ENCODE data around the gene AGO1.

The AGO1 gene

GRCh38 chr1:35893051-35893879 lies 10.3 kb downstream of the AGO1 start:
- Histone ChIP-seq H3K27ac (ENCODE audit: poor library complexity, severe bottlenecking) (no peak overlapping the region), H3K27me3 (ENCODE audit: insufficient read depth, poor library complexity, severe bottlenecking) (no peaks in the 10 kb centered on the region), H3K4me3 (ENCODE audit: severe bottlenecking) (no peak overlapping the region), H3K36me3 (ENCODE audit: low read depth) (peaks cover 24% of the 10 kb centered on the region), H3K9me3 (ENCODE audit: severe bottlenecking) (no peaks in the 10 kb centered on the region), H3K4me1 (ENCODE audit: insufficient read depth, poor library complexity, severe bottlenecking) (no peaks in the 10 kb centered on the region)
- ATAC-seq (ENCODE audit: low read depth): no peak
- no peak for DNase-seq (ENCODE audit: low spot score)
- no peak for TF ChIP-seq CTCF (IDR thresholded peaks at IDR 0.05; ENCODE audit: poor library complexity, severe bottlenecking)

DNA sequence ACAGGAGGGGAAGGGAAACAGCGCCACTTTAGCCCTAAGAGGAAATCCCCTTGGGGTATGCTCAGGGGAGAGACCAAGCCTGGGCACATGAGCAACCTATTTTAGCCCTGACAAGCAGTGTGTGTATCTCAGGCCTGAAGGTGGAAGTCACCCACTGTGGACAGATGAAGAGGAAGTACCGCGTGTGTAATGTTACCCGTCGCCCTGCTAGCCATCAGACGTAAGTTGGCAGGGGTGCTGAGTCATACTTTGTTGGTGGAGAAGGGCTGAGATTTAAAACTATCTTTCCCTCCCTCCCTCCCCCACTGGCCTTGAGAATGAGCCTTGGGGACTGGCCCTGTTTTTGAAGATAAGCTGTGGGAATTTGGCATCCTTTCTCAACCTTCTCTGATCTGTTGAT lies 11.2 kb downstream of the AGO1 start:
- Histone ChIP-seq H3K9me3 (ENCODE audit: severe bottlenecking) (no peaks in the 10 kb centered on the region), H3K27me3 (ENCODE audit: insufficient read depth, poor library complexity, severe bottlenecking) (no peaks in the 10 kb centered on the region), H3K4me3 (ENCODE audit: severe bottlenecking) (no peak overlapping the region), H3K4me1 (ENCODE audit: insufficient read depth, poor library complexity, severe bottlenecking) (no peaks in the 10 kb centered on the region), H3K36me3 (ENCODE audit: low read depth) (peaks cover 24% of the 10 kb centered on the region), H3K27ac (ENCODE audit: poor library complexity, severe bottlenecking) (no peak overlapping the region)
- ATAC-seq (ENCODE audit: low read depth) (no peak), DNase-seq (ENCODE audit: low spot score) (no peak)
- no peak for TF ChIP-seq CTCF (IDR thresholded peaks at IDR 0.05; ENCODE audit: poor library complexity, severe bottlenecking)

GRCh38 chr1:35894656-35895055 lies 11.6 kb downstream of the AGO1 start:
- ATAC-seq (ENCODE audit: low read depth) (no peak), DNase-seq (ENCODE audit: low spot score) (no peak)
- Histone ChIP-seq H3K4me3 (ENCODE audit: severe bottlenecking) (no peak overlapping the region), H3K9me3 (ENCODE audit: severe bottlenecking) (no peaks in the 10 kb centered on the region), H3K27me3 (ENCODE audit: insufficient read depth, poor library complexity, severe bottlenecking) (no peaks in the 10 kb centered on the region), H3K4me1 (ENCODE audit: insufficient read depth, poor library complexity, severe bottlenecking) (no peaks in the 10 kb centered on the region), H3K36me3 (ENCODE audit: low read depth) (peaks cover 19% of the 10 kb centered on the region), H3K27ac (ENCODE audit: poor library complexity, severe bottlenecking) (no peak overlapping the region)
- TF ChIP-seq CTCF (IDR thresholded peaks at IDR 0.05; ENCODE audit: poor library complexity, severe bottlenecking): no peak

DNA sequence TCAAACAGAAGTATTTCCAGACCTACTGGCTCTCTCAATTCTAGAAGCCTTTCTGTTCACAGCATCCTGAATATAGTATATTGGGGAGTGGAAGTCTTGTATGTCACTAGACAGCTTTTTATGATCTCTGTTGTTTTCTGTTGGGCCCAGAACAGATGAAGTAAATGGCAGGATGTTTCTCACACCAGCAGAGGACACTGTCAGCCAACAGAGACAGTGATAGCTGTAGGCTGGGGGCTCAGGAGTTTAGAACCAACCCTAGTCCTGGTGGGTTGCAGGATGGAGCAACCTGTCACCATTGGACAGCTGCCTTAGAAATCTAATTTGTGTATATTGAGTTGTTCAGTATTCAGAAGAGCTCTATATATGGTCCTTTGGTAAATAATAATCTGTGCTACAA lies 16.9 kb downstream of the AGO1 start:
- Histone ChIP-seq H3K27me3 (ENCODE audit: insufficient read depth, poor library complexity, severe bottlenecking) (no peaks in the 10 kb centered on the region), H3K4me3 (ENCODE audit: severe bottlenecking) (no peak overlapping the region), H3K36me3 (ENCODE audit: low read depth) (peaks cover 18% of the 10 kb centered on the region), H3K27ac (ENCODE audit: poor library complexity, severe bottlenecking) (no peak overlapping the region), H3K4me1 (ENCODE audit: insufficient read depth, poor library complexity, severe bottlenecking) (no peaks in the 10 kb centered on the region), H3K9me3 (ENCODE audit: severe bottlenecking) (no peaks in the 10 kb centered on the region)
- ATAC-seq (ENCODE audit: low read depth): no peak
- DNase-seq (ENCODE audit: low spot score): no peak
- no peak for TF ChIP-seq CTCF (IDR thresholded peaks at IDR 0.05; ENCODE audit: poor library complexity, severe bottlenecking)

DNA sequence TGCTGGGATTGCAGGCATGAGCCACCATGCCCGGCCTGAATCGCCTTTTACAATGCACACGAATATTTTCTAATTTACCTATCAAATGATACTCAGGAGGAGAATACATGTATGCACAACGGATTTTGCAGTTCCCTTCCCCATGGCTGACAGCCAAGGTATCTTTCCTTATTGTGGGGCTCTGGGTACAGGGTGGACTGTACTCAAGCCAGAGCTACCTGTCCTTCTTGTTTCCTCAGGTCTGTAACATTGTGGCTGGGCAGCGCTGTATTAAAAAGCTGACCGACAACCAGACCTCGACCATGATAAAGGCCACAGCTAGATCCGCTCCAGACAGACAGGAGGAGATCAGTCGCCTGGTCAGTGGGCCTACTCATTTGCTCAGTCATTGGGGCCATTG lies 18.2 kb downstream of the AGO1 start:
- no peaks in the 10 kb centered on the region for H3K27me3 ChIP-seq (ENCODE audit: insufficient read depth, poor library complexity, severe bottlenecking)
- no peaks in the 10 kb centered on the region for H3K9me3 ChIP-seq (ENCODE audit: severe bottlenecking)
- no peak overlapping the region for H3K27ac ChIP-seq (ENCODE audit: poor library complexity, severe bottlenecking)
- no peak overlapping the region for H3K4me3 ChIP-seq (ENCODE audit: severe bottlenecking)
- H3K36me3 ChIP-seq (ENCODE audit: low read depth): peaks cover 12% of the 10 kb centered on the region
- DNase-seq (ENCODE audit: low spot score): no peak
- TF ChIP-seq CTCF (IDR thresholded peaks at IDR 0.05; ENCODE audit: poor library complexity, severe bottlenecking): no peak
- no peaks in the 10 kb centered on the region for H3K4me1 ChIP-seq (ENCODE audit: insufficient read depth, poor library complexity, severe bottlenecking)
- ATAC-seq (ENCODE audit: low read depth): no peak
